Measurements from ENCODE around the gene IL2RA. TPM values are rescaled to one million over a fixed set of nuclear protein-coding genes. Genes with fewer than 3 reads are reported as not detected.

The IL2RA gene
- total RNA-seq, 1 experiment from 2014 or later: 0.59 TPM

DNA sequence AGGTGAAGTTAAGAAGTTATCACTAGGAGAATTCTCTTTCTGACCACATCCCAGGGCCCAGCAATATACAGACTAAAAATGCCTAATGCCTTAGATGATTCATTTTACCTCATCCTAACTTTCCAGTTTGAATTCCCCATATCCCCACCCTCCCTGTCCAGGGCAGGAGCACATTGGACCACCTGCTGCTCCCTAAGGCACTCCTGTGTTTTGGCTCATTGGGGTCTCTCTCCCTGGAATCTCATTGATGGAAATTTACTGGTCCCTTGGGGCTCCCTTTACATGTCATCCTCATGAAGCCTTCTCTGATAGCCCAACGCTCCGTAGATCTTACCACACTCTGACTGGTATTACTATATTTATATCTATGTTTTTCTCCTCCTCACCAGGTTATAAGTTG lies 2.7 kb downstream of the IL2RA start:
- no peak for ATAC-seq
- Histone ChIP-seq H4K20me1 (ENCODE audit: insufficient read depth) (no peaks in the 10 kb centered on the region), H2AFZ (ENCODE audit: low read depth, low read length, poor library complexity, severe bottlenecking) (no peak overlapping the region), H3K79me2 (ENCODE audit: insufficient read depth, low read length) (no peaks in the 10 kb centered on the region), H3K9me2 (ENCODE audit: insufficient read depth) (no peaks in the 10 kb centered on the region), H3K4me2 (ENCODE audit: low read length) (no peak overlapping the region), H3K4me3 (replicated peaks in 1 of 2; ENCODE audit: low read depth in 1 of 2, low read length in 2 of 2) (no peak overlapping the region), H3K4me1 (ENCODE audit: control insufficient read depth in 1 of 2, insufficient read depth in 2 of 2, low read length in 2 of 2) (no peaks in the 10 kb centered on the region), H3K9ac (ENCODE audit: low read length) (no peak overlapping the region), H3K36me3 (ENCODE audit: control insufficient read depth in 1 of 2, insufficient read depth in 2 of 2, low read length in 2 of 2) (no peaks in the 10 kb centered on the region), H3K27ac (ENCODE audit: low read depth, low read length) (no peak overlapping the region), H3K9me3 (ENCODE audit: control insufficient read depth in 1 of 2, insufficient read depth in 1 of 2, low read depth in 1 of 2, low read length in 2 of 2) (no peaks in the 10 kb centered on the region), H3K27me3 (ENCODE audit: insufficient read depth, low read length) (peaks cover 19% of the 10 kb centered on the region; the same call in 1 of the 2 replicates)
- intact Hi-C loops (cut with micrococcal nuclease): no loop called here
- no TSS peak for BruUV-seq (replicated peaks)
- no peak for DNase-seq (ENCODE audit: low read depth, low spot score)
- CTCF ChIA-PET: no interaction called here
- POLR2A ChIA-PET: no interaction called here
- RAD21 ChIA-PET (ENCODE audit: low non-redundant PET in 1 of 2, low total read pairs in 2 of 2, uncharacterized antibody in 2 of 2, unreplicated experiment in 2 of 2): no interaction called here
- TF ChIP-seq SP1 (IDR thresholded peaks at IDR 0.05; ENCODE audit: low read depth) (no peak), POLR2AphosphoS5 (IDR thresholded peaks at IDR 0.05; ENCODE audit: low read depth, low read length) (no peak), POLR2A (IDR thresholded peaks at IDR 0.05; ENCODE audit: borderline replicate concordance, extremely low read depth, insufficient read depth, insufficient read length) (no peak), ZNF274 (IDR thresholded peaks at IDR 0.05; ENCODE audit: low read depth, low read length) (no peak), SRF (IDR thresholded peaks at IDR 0.05; ENCODE audit: low read depth) (no peak), JUND (IDR thresholded peaks at IDR 0.05) (no peak), ZFX (IDR thresholded peaks at IDR 0.05) (no peak), FOSL1 (IDR thresholded peaks at IDR 0.05; ENCODE audit: low read depth) (no peak), ATF3 (IDR thresholded peaks at IDR 0.05) (no peak), RAD21 (IDR thresholded peaks at IDR 0.05; ENCODE audit: low read depth) (no peak), EZH2 (IDR thresholded peaks at IDR 0.05) (no peak)
- TF ChIP-seq, protein P1, sequence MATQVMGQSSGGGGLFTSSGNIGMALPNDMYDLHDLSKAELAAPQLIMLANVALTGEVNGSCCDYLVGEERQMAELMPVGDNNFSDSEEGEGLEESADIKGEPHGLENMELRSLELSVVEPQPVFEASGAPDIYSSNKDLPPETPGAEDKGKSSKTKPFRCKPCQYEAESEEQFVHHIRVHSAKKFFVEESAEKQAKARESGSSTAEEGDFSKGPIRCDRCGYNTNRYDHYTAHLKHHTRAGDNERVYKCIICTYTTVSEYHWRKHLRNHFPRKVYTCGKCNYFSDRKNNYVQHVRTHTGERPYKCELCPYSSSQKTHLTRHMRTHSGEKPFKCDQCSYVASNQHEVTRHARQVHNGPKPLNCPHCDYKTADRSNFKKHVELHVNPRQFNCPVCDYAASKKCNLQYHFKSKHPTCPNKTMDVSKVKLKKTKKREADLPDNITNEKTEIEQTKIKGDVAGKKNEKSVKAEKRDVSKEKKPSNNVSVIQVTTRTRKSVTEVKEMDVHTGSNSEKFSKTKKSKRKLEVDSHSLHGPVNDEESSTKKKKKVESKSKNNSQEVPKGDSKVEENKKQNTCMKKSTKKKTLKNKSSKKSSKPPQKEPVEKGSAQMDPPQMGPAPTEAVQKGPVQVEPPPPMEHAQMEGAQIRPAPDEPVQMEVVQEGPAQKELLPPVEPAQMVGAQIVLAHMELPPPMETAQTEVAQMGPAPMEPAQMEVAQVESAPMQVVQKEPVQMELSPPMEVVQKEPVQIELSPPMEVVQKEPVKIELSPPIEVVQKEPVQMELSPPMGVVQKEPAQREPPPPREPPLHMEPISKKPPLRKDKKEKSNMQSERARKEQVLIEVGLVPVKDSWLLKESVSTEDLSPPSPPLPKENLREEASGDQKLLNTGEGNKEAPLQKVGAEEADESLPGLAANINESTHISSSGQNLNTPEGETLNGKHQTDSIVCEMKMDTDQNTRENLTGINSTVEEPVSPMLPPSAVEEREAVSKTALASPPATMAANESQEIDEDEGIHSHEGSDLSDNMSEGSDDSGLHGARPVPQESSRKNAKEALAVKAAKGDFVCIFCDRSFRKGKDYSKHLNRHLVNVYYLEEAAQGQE (IDR thresholded peaks at IDR 0.05; ENCODE audit: low read depth): no peak

Data from HCT116 (cell line).